Mesendoderm (in vitro differentiated cells): ENCODE data around the gene TSEN2.

Source experiments
- DNase-seq: peaks from one replicate; pipeline ENCODE4 v3.0.0; 2013
- H2AK5ac ChIP-seq: 2 replicates; pipeline ENCODE4 v1.6.1; 2013; ENCODE audit warnings: low read length, inconsistent platforms
- H2BK120ac ChIP-seq: 2 replicates; pipeline ENCODE4 v1.6.1; 2013; ENCODE audit warnings: low read depth, mild to moderate bottlenecking, low read length, moderate library complexity, mixed read lengths
- H2BK15ac ChIP-seq: replicated peaks from 2 replicates; pipeline ENCODE4 v1.6.1; 2013; ENCODE audit warnings: low read depth, mild to moderate bottlenecking, moderate library complexity
- H2BK5ac ChIP-seq: 2 replicates; pipeline ENCODE4 v1.6.1; 2013; ENCODE audit warnings: low read length, inconsistent platforms
- H3K18ac ChIP-seq: 2 replicates; pipeline ENCODE4 v1.6.1; 2013; ENCODE audit warnings: mild to moderate bottlenecking, low read length, mixed read lengths
- H3K23ac ChIP-seq: one replicate; pipeline ENCODE4 v1.6.1; 2013; ENCODE audit warnings: low read length
- H3K27ac ChIP-seq: 2 replicates; pipeline ENCODE4 v1.5.1; 2013; ENCODE audit warnings: low read depth, mild to moderate bottlenecking, inconsistent platforms, low read length, moderate library complexity
- H3K27me3 ChIP-seq: 2 replicates; pipeline ENCODE4 v1.6.1; 2013; ENCODE audit warnings: low read length, control low read depth, mild to moderate bottlenecking, inconsistent platforms; ENCODE audit not compliant: insufficient read depth, poor library complexity
- H3K36me3 ChIP-seq: 2 replicates; pipeline ENCODE4 v1.6.1; 2013; ENCODE audit warnings: low read length, inconsistent platforms; ENCODE audit not compliant: control insufficient read depth, insufficient read depth
- H3K4ac ChIP-seq: one replicate; pipeline ENCODE4 v1.6.1; 2013; ENCODE audit warnings: low read depth, mild to moderate bottlenecking, low read length, moderate library complexity
- H3K4me1 ChIP-seq: 2 replicates; pipeline ENCODE4 v1.6.1; 2013; ENCODE audit warnings: low read depth, low read length, inconsistent platforms; ENCODE audit not compliant: control insufficient read depth
- H3K4me2 ChIP-seq: 2 replicates; pipeline ENCODE4 v1.6.1; 2013; ENCODE audit warnings: low read length
- H3K4me3 ChIP-seq: 2 replicates; pipeline ENCODE4 v1.5.1; 2013; ENCODE audit warnings: mild to moderate bottlenecking, low read length
- H3K56ac ChIP-seq: one replicate; pipeline ENCODE4 v1.6.1; 2013; ENCODE audit warnings: low read length
- H3K79me1 ChIP-seq: 2 replicates; pipeline ENCODE4 v1.6.1; 2013; ENCODE audit warnings: low read length, inconsistent platforms
- H3K79me2 ChIP-seq: 2 replicates; pipeline ENCODE4 v1.6.1; 2013; ENCODE audit warnings: mild to moderate bottlenecking, low read length; ENCODE audit not compliant: control insufficient read depth, insufficient read depth
- H3K9ac ChIP-seq: 2 replicates; pipeline ENCODE4 v1.6.1; 2013; ENCODE audit warnings: low read length, inconsistent platforms
- H4K5ac ChIP-seq: one replicate; pipeline ENCODE4 v1.6.1; 2013; ENCODE audit warnings: low read length
- H4K8ac ChIP-seq: one replicate; pipeline ENCODE4 v1.6.1; 2013; ENCODE audit warnings: low read depth, mild to moderate bottlenecking, control low read depth, low read length, moderate library complexity
- WGBS: extraction: QIAGEN DNeasy Blood & Tissue Kit; methylation state at CpG from one replicate; pipeline ENCODE4 v1.1.7; 2013; ENCODE audit warnings: low lambda C conversion rate, missing lambda C conversion rate; ENCODE audit not compliant: insufficient coverage; ENCODE audit errors: extremely low coverage; 5-methylcytosine and 5-hydroxymethylcytosine counted together

The TSEN2 gene

DNA sequence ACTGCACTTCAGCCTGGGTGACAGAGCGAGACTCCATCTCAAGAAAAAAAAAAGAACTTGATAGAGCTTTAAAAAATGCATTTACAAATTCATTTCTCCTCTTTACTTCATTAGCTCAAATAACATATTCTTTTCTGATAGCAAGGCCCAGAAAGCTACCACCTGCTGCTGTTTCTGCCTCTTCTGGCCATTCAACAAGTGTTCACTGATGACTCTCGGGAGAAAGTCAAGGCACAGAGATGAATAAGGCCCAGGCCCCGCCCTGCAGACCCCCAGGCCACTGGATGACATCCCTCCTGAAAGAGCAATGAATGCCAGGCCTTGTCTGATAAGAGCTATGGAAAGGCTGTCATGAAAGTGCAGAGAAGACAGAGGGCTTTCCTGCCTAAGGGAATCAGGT lies 13.6 kb upstream of the TSEN2 start:
- Histone ChIP-seq H3K56ac (no peak overlapping the region), H3K79me2 (no peaks in the 10 kb centered on the region), H2BK120ac (no peak overlapping the region), H3K4me3 (no peak overlapping the region), H3K23ac (no peak overlapping the region), H3K27ac (no peak overlapping the region), H3K9ac (no peak overlapping the region), H3K36me3 (no peaks in the 10 kb centered on the region), H3K79me1 (no peaks in the 10 kb centered on the region), H2BK15ac (no peak overlapping the region), H4K8ac (no peak overlapping the region), H3K4me1 (no peaks in the 10 kb centered on the region), H2AK5ac (no peak overlapping the region), H3K4ac (no peak overlapping the region), H3K18ac (no peak overlapping the region), H4K5ac (no peak overlapping the region), H3K4me2 (no peak overlapping the region), H2BK5ac (no peak overlapping the region), H3K27me3 (no peaks in the 10 kb centered on the region)
- no CpG with 5 or more reads among the region's 3 CpGs for WGBS
- DNase-seq: no peak

DNA sequence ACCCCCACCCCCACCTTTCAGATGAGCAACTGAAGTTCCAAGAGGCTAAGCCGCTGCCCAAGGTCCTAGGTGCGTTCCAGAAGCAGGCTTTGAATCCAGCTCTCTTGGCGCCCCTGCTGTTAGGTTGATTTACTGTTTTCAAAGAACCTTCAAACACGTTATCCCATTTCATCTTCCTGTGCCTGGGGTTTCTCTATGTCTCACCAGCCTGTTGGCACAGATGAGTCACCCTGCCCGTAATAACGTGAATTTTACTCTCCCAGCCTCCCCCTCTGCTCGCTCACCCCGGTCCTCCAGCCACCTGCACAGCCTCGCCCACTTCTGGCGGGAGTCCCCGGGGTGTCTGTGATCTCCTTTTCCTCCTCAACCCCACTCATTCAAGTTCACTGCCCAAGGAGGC lies 13.0 kb upstream of the TSEN2 start:
- no peak for DNase-seq
- Histone ChIP-seq H3K27me3 (no peaks in the 10 kb centered on the region), H3K4me1 (no peaks in the 10 kb centered on the region), H3K4me2 (no peak overlapping the region), H3K36me3 (no peaks in the 10 kb centered on the region), H4K5ac (no peak overlapping the region), H3K23ac (no peak overlapping the region), H2AK5ac (no peak overlapping the region), H3K79me2 (no peaks in the 10 kb centered on the region), H2BK120ac (no peak overlapping the region), H2BK15ac (no peak overlapping the region), H3K27ac (no peak overlapping the region), H3K56ac (no peak overlapping the region), H4K8ac (no peak overlapping the region), H3K18ac (no peak overlapping the region), H2BK5ac (no peak overlapping the region), H3K9ac (no peak overlapping the region), H3K79me1 (no peaks in the 10 kb centered on the region), H3K4ac (no peak overlapping the region), H3K4me3 (no peak overlapping the region)
- WGBS: no CpG with 5 or more reads among the region's 11 CpGs

DNA sequence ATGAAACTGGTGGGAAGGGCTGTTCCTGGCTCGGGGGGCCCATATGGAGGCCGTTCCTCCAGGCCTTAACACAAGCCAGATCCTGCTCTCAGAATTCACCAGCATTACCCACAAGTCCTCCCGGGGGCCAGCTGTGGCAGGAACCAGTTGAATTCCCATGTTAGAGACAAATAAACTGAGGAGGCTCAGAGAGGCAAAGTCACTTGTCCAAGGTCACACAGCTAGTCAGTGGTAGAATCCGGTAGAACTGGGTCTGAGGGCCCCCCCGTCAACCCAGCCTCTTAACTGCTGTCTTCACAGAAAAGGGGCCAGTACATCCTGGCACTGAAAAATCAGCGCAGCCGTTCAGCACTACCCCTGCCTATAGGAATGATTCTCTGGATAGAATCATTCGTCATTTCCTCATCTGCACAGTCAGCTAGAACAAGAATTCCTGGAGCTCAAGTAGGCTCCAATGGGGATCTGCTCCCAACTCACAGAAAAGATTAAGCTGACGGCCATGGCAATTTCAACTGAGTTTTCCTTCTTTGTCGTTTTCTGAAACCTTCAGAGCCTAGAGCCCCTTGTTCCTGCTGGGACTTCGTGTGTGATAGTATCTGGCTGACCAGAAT lies 12.2 kb upstream of the TSEN2 start:
- Histone ChIP-seq H3K56ac (no peak overlapping the region), H4K5ac (peak overlapping the region; percentile 71), H3K4me3 (no peak overlapping the region), H3K4me1 (no peaks in the 10 kb centered on the region), H3K23ac (no peak overlapping the region), H3K4ac (no peak overlapping the region), H3K79me1 (no peaks in the 10 kb centered on the region), H3K9ac (no peak overlapping the region), H2BK120ac (no peak overlapping the region), H3K27me3 (no peaks in the 10 kb centered on the region), H2BK5ac (no peak overlapping the region), H2BK15ac (no peak overlapping the region), H4K8ac (no peak overlapping the region), H2AK5ac (no peak overlapping the region), H3K27ac (no peak overlapping the region), H3K18ac (no peak overlapping the region), H3K79me2 (no peaks in the 10 kb centered on the region), H3K36me3 (no peaks in the 10 kb centered on the region), H3K4me2 (no peak overlapping the region)
- WGBS: no CpG with 5 or more reads among the region's 11 CpGs
- no peak for DNase-seq

DNA sequence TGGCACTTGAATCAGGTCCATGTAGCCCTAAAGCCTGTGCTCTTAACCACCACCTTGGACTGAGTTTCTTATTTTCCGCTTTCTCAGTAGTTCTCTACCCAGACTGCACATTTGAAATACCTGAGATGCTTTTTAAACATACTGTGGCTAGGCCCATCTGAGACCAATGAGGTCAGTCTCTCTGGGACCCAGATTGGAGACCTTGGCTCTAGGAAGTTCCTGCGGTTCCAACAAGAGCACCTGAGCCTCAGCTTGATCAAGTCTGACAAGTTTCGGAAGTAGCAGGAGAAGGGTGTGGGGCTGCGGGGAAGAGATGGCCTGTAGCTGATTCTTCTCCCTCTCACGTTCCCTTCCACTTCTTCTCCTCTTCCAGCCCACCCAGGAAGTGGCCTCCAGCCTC lies 11.5 kb upstream of the TSEN2 start:
- Histone ChIP-seq H3K79me2 (no peaks in the 10 kb centered on the region), H3K27me3 (no peaks in the 10 kb centered on the region), H3K56ac (no peak overlapping the region), H3K4me1 (no peaks in the 10 kb centered on the region), H2BK15ac (no peak overlapping the region), H3K27ac (no peak overlapping the region), H3K4ac (no peak overlapping the region), H3K18ac (no peak overlapping the region), H3K4me3 (no peak overlapping the region), H3K36me3 (no peaks in the 10 kb centered on the region), H3K4me2 (no peak overlapping the region), H2BK5ac (no peak overlapping the region), H2AK5ac (no peak overlapping the region), H3K9ac (no peak overlapping the region), H2BK120ac (no peak overlapping the region), H3K23ac (no peak overlapping the region), H4K8ac (no peak overlapping the region), H4K5ac (no peak overlapping the region), H3K79me1 (no peaks in the 10 kb centered on the region)
- DNase-seq: no peak
- no CpG with 5 or more reads among the region's 5 CpGs for WGBS

DNA sequence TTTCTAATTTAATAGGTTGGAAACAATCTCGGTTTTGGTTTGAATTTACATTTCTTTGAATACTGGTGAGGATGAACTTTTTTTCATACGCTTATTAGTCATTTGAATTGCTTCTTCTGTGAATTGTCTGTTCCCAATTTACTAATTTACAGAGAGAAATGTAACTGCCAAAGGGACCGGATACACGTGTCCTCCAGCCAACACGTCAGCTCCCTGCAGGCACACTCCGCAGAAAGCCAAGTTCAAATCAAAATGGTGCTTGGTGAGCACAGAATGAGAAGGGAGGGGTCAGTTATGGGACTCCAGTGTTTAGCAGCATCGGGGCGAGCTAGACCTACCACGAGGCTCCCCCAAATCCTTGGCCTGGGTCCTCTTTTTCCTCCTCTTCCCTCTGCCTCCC lies 10.8 kb upstream of the TSEN2 start:
- H3K9ac ChIP-seq: no peak overlapping the region
- no peaks in the 10 kb centered on the region for H3K27me3 ChIP-seq
- H3K4ac ChIP-seq: no peak overlapping the region
- H3K18ac ChIP-seq: no peak overlapping the region
- no peak overlapping the region for H3K4me2 ChIP-seq
- no CpG with 5 or more reads among the region's 9 CpGs for WGBS
- no peak overlapping the region for H2AK5ac ChIP-seq
- no peak overlapping the region for H4K8ac ChIP-seq
- no peak overlapping the region for H3K27ac ChIP-seq
- H3K36me3 ChIP-seq: no peaks in the 10 kb centered on the region
- H3K4me3 ChIP-seq: no peak overlapping the region
- no peak overlapping the region for H3K23ac ChIP-seq
- no peaks in the 10 kb centered on the region for H3K4me1 ChIP-seq
- no peak overlapping the region for H2BK15ac ChIP-seq
- H4K5ac ChIP-seq: no peak overlapping the region
- H3K79me2 ChIP-seq: no peaks in the 10 kb centered on the region
- no peak overlapping the region for H2BK5ac ChIP-seq
- DNase-seq: no peak
- H2BK120ac ChIP-seq: no peak overlapping the region
- no peak overlapping the region for H3K56ac ChIP-seq
- H3K79me1 ChIP-seq: no peaks in the 10 kb centered on the region

DNA sequence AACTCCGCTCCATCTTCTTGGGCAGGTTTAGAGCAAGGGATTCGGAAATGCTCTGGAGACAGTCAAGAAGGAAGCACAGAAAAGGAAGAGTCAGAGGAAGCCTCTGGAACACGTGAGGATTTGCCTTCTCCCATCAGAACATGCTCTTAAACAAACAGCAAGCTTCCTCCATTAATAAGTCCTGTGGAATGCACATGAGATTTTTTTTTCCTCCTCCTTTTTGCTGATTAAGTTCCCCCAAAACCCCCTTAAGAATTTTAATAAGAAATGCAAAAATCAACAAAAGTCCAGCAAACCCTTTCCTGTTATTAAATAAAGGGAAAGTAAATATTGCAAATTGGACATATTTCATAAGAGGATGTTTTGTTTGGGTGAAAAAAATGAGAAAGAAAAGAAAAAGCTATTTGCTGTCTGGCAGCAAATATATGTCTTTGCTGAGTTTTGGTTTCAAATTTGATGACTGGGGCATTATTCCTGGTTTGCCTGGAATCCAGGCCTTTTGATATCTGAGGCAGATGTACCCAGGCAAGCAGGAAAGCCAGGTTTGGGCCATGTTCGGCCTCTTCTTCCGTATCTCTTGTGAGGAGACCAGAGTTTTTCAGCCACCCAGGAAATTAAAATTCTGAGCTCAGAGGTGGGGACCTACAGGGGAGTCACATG lies 7.9 kb upstream of the TSEN2 start:
- Histone ChIP-seq H3K4me2 (no peak overlapping the region), H2BK15ac (no peak overlapping the region), H3K4ac (no peak overlapping the region), H2BK120ac (no peak overlapping the region), H3K4me1 (no peaks in the 10 kb centered on the region), H3K18ac (no peak overlapping the region), H3K56ac (no peak overlapping the region), H2BK5ac (no peak overlapping the region), H3K79me1 (no peaks in the 10 kb centered on the region), H3K27ac (no peak overlapping the region), H3K36me3 (no peaks in the 10 kb centered on the region), H3K4me3 (no peak overlapping the region), H3K23ac (no peak overlapping the region), H3K9ac (no peak overlapping the region), H3K79me2 (no peaks in the 10 kb centered on the region), H4K8ac (no peak overlapping the region), H2AK5ac (no peak overlapping the region), H4K5ac (no peak overlapping the region), H3K27me3 (no peaks in the 10 kb centered on the region)
- DNase-seq: no peak
- no CpG with 5 or more reads among the region's 5 CpGs for WGBS
